RWPE1 (cell line): ENCODE data around the gene MOGAT3.

Experiments
- CTCF ChIA-PET: fragments of 350-600 bp; sonication (Branson Sonifier 250); formaldehyde crosslinking; extraction: SDS; loops from one replicate; lab custom pipeline; 2021; lab: Yijun Ruan, JAX
- POLR2A ChIA-PET: fragments of 400-600 bp; formaldehyde crosslinking; extraction: SDS; loops from one replicate; lab custom pipeline; 2020; ENCODE audit warnings: antibody characterized with exemption; ENCODE audit not compliant: low non-redundant PET; lab: Yijun Ruan, JAX
- DNase-seq: peaks from one replicate; pipeline ENCODE4 v3.0.0; 2012; ENCODE audit warnings: low spot score
- H3K27ac ChIP-seq: fragments of 450-650 bp; 2 replicates; pipeline ENCODE4 v1.5.1; 2017
- CTCF ChIP-seq: fragments of 450-650 bp; conservative IDR thresholded peaks from 2 replicates; pipeline ENCODE4 v1.5.1; 2017; ENCODE audit warnings: low read depth, mild to moderate bottlenecking

Gene MOGAT3

GRCh38 chr7:101239191-101239950 lies 38.5 kb upstream of the MOGAT3 start:
- DNase-seq = no peak
- ChIA-PET CTCF (no interaction called here), POLR2A (no interaction called here)
- TF ChIP-seq CTCF = no peak
- H3K27ac ChIP-seq = peak overlapping the region; percentile 36

- ChIA-PET POLR2A (interaction anchor here (1.3 kb wide), 1 partner anchor 21 kb away, joined by 5 read pairs; the partner anchor contains the start of genes PLOD3 and ZNHIT1), CTCF (no interaction called here)
- H3K27ac ChIP-seq = peak overlapping the region; percentile 36
- no peak for DNase-seq
- no peak for TF ChIP-seq CTCF
These were observed 37.7 kb upstream of the MOGAT3 start for GRCh38 chr7:101238226-101239182.

- DNase-seq = no peak
- CTCF ChIA-PET = interaction anchor here (0.8 to 1.1 kb wide), 2 partner anchors 45 to 93 kb away, joined by 3 to 7 read pairs; no protein-coding TSS in a partner anchor
- H3K27ac ChIP-seq = peak within 1 kb of the TSS; percentile 36
These were observed 36.6 kb upstream of the MOGAT3 start, which contains the start of gene CLDN15 for GRCh38 chr7:101237206-101238067. TSS of gene CLDN15 (minus strand) at chr7:101237802. CDS start at chr7:101237581, 221 bp downstream.

GRCh38 chr7:101236292-101236835 lies 35.5 kb upstream of the MOGAT3 start:
- POLR2A ChIA-PET = interaction anchor here (0.6 kb wide), 1 partner anchor 17 kb away, joined by 6 read pairs; no protein-coding TSS in a partner anchor
- peak overlapping the region; percentile 24 for H3K27ac ChIP-seq
- CTCF ChIA-PET = interaction anchor here (1.1 to 2.5 kb wide), 2 partner anchors 8 to 44 kb away, joined by 7 to 12 read pairs; partner anchors contain the start of gene FIS1

More at GRCh38 chr7:101237206-101238067, 36.6 kb upstream of the MOGAT3 start, which contains the start of gene CLDN15:
- no peak for TF ChIP-seq CTCF
- POLR2A ChIA-PET = interaction anchor here (0.6 to 1.3 kb wide), 2 partner anchors 18 to 20 kb away, joined by 5 to 6 read pairs; partner anchors contain the start of genes PLOD3 and ZNHIT1

GRCh38 chr7:101235522-101235921 lies 34.7 kb upstream of the MOGAT3 start:
- H3K27ac ChIP-seq = peak overlapping the region; percentile 24
- POLR2A ChIA-PET = no interaction called here
- no peak for TF ChIP-seq CTCF
- CTCF ChIA-PET = interaction anchor here (2.5 kb wide), 1 partner anchor 9 kb away, joined by 12 read pairs; the partner anchor contains the start of gene FIS1
- DNase-seq = no peak

More at GRCh38 chr7:101236292-101236835, 35.5 kb upstream of the MOGAT3 start:
- TF ChIP-seq CTCF = no peak
- DNase-seq = no peak
